GM18508 (cell line): ENCODE data around the gene AFMID.
"Not testable (repeated sequence)": the region's sequence is repeated elsewhere in the genome, so short reads cannot be mapped to it uniquely, and the experiment has no call there.

Experiments used
- ATAC-seq: cut with Tn5 transposase; IDR thresholded peaks from one replicate; pipeline ENCODE4 v1.9.1; 2021; ENCODE audit warnings: moderate number of reproducible peaks; ENCODE audit not compliant: insufficient read depth, unreplicated experiment

AFMID gene

GRCh38 chr17:78186692-78187595 lies at the start of gene AFMID, which contains the start of gene TK1:
Gene AFMID, plus strand, starts transcription at chr17:78187362. Its CDS starts 9 bp downstream, at chr17:78187371.
Gene TK1, minus strand, starts transcription at chr17:78187052. Its CDS starts 58 bp downstream, at chr17:78186994.
- ATAC-seq: peak; percentile 52

GRCh38 chr17:78137392-78138203 lies 49.6 kb upstream of the AFMID start:
- no peak for ATAC-seq

GRCh38 chr17:78138204-78139060 lies 48.7 kb upstream of the AFMID start:
- no peak for ATAC-seq

- ATAC-seq: not testable (repeated sequence)
Observed at GRCh38 chr17:78139861-78140168, 47.3 kb upstream of the AFMID start.

GRCh38 chr17:78140169-78141051 lies 46.8 kb upstream of the AFMID start:
- no peak for ATAC-seq

- no peak for ATAC-seq
Observed at GRCh38 chr17:78141437-78142118, 45.6 kb upstream of the AFMID start.

GRCh38 chr17:78142119-78142861 lies 44.9 kb upstream of the AFMID start:
- ATAC-seq: no peak

GRCh38 chr17:78143214-78144146 lies 43.7 kb upstream of the AFMID start:
- no peak for ATAC-seq

GRCh38 chr17:78144147-78144719 lies 42.9 kb upstream of the AFMID start:
- ATAC-seq: no peak

GRCh38 chr17:78144736-78145641 lies 42.2 kb upstream of the AFMID start:
- no peak for ATAC-seq

GRCh38 chr17:78146471-78146869 lies 40.7 kb upstream of the AFMID start:
- no peak for ATAC-seq

- ATAC-seq: no peak
Observed at GRCh38 chr17:78146881-78147280, 40.3 kb upstream of the AFMID start.

GRCh38 chr17:78147315-78147998 lies 39.7 kb upstream of the AFMID start:
- ATAC-seq: no peak

- no peak for ATAC-seq
Observed at GRCh38 chr17:78148286-78149016, 38.7 kb upstream of the AFMID start.
